Caco-2 (cell line): ENCODE data around the gene LUC7L. TPM values are rescaled to one million over a fixed set of nuclear protein-coding genes. Genes with fewer than 3 reads are reported as not detected.
"Not testable (repeated sequence)": the region's sequence is repeated elsewhere in the genome, so short reads cannot be mapped to it uniquely, and the experiment has no call there.

ENCODE experiments used
- BruUV-seq: library from RNA; stranded (reverse); fragments of 400-500 nt; replicated peaks from 2 replicates; lab custom pipeline; 2021; lab: Mats Ljungman, UMichigan
- CTCF ChIA-PET: fragments of 300-600 bp; sonication (Branson Sonifier 250); formaldehyde crosslinking; loops from one replicate; lab custom pipeline; 2022; ENCODE audit warnings: antibody characterized with exemption; lab: Charles Lee
- POLR2A ChIA-PET: fragments of 300-600 bp; sonication (Branson Sonifier 250); formaldehyde crosslinking; loops from one replicate; lab custom pipeline; 2022; ENCODE audit warnings: antibody characterized with exemption; lab: Charles Lee
- DNase-seq, 2 experiments: peaks; one replicate each; pipeline versions ENCODE4 v3.0.0 to v3.0.0-alpha.2; 2020 to 2022
- H3K27me3 ChIP-seq: replicated peaks from 2 replicates; pipeline ENCODE4 v1.6.0; 2011; ENCODE audit warnings: low read length; ENCODE audit not compliant: control insufficient read depth, insufficient read depth
- H3K36me3 ChIP-seq: 2 replicates; pipeline ENCODE4 v1.5.1; 2011; ENCODE audit warnings: low read length; ENCODE audit not compliant: control insufficient read depth, insufficient read depth
- H3K4me1 ChIP-seq: fragments of 250-450 bp; sonication (Bioruptor Pico); 2 replicates; pipeline ENCODE4 v1.5.1; 2020; ENCODE audit warnings: mild to moderate bottlenecking
- H3K4me3 ChIP-seq: 2 replicates; pipeline ENCODE4 v1.5.1; 2011; ENCODE audit warnings: low read depth, mild to moderate bottlenecking, control low read depth, low read length
- H3K9me3 ChIP-seq: fragments of 250-450 bp; sonication (Bioruptor Pico); 2 replicates; pipeline ENCODE4 v1.5.1; 2020; ENCODE audit warnings: mild to moderate bottlenecking, moderate library complexity
- H3K27ac Mint-ChIP-seq: one replicate; pipeline ENCODE4 v1.8.0; 2022; ENCODE audit warnings: mixed read lengths; ENCODE audit not compliant: unreplicated experiment
- H3K27me3 Mint-ChIP-seq: one replicate; pipeline ENCODE4 v1.8.0; 2022; ENCODE audit warnings: mixed read lengths; ENCODE audit not compliant: insufficient read depth, unreplicated experiment
- H3K36me3 Mint-ChIP-seq: one replicate; pipeline ENCODE4 v1.8.0; 2022; ENCODE audit warnings: mild to moderate bottlenecking, mixed read lengths; ENCODE audit not compliant: insufficient read depth, unreplicated experiment
- H3K4me1 Mint-ChIP-seq: one replicate; pipeline ENCODE4 v1.8.0; 2022; ENCODE audit warnings: low read depth, mixed read lengths; ENCODE audit not compliant: unreplicated experiment
- H3K4me3 Mint-ChIP-seq: one replicate; pipeline ENCODE4 v1.8.0; 2022; ENCODE audit warnings: mild to moderate bottlenecking, moderate library complexity, mixed read lengths; ENCODE audit not compliant: unreplicated experiment
- H3K9me3 Mint-ChIP-seq: one replicate; pipeline ENCODE4 v1.8.0; 2022; ENCODE audit warnings: mixed read lengths; ENCODE audit not compliant: unreplicated experiment
- intact Hi-C: fragments of 100-400 bp; cut with micrococcal nuclease; formaldehyde crosslinking; loops from one replicate; pipeline ENCODE4 v1.10.0; 2022; ENCODE audit not compliant: unreplicated experiment
- total RNA-seq: library from RNA; stranded (reverse); gene quantifications from 2 replicates; pipeline ENCODE4 v1.2.3, GENCODE V29; 2022
- TF ChIP-seq, protein P1 (sequence below), 2 experiments: fragments of 200-600 bp in 1 of 2; IDR thresholded peaks; 1 replicate in 1 of 2; 2 replicates in 1 of 2; pipeline versions ENCODE4 v1.5.1 to v1.8.0; 2011 to 2022; ENCODE audit warnings: antibody characterized with exemption in 1 of 2, control low read depth in 1 of 2, inconsistent platforms in 1 of 2, low read depth in 1 of 2, low read length in 1 of 2, mild to moderate bottlenecking in 1 of 2, moderate library complexity in 1 of 2; ENCODE audit not compliant: insufficient read depth in 1 of 2, severe bottlenecking in 1 of 2, unreplicated experiment in 1 of 2

Gene LUC7L
- total RNA-seq, 1 experiment from 2014 or later, result 80.7 TPM

DNA sequence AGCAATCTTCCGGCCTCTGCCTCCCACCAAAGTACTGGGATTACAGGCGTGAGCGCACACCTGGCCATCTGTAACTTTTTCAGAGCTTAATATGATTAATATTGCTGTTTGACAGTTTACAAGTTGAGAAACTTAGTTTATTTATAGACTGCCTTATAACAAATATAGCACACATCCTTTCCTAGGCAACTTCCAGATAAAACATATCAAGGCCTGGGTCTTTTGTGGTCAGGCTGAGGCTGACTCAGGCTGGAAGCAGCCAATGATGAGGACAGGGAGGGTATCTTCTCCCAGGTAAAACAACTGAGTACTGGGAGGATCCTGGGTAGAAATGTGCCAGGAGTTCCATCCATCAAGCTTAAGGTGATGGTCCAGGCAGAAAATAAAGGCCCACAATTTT is 16.2 kb downstream of the LUC7L start:
- ChIA-PET POLR2A (no interaction called here), CTCF (interaction anchor here (1.1 kb wide), 1 partner anchor 149 kb away, joined by 3 read pairs; no protein-coding TSS in a partner anchor)
- H3K36me3 Mint-ChIP-seq, result peaks cover 81% of the 10 kb centered on the region
- no peaks in the 10 kb centered on the region for H3K9me3 Mint-ChIP-seq
- H3K27ac Mint-ChIP-seq, result no peak overlapping the region
- Histone ChIP-seq H3K4me1 (no peaks in the 10 kb centered on the region), H3K27me3 (no peaks in the 10 kb centered on the region), H3K9me3 (no peaks in the 10 kb centered on the region), H3K36me3 (peaks cover 1% of the 10 kb centered on the region; the same call in 1 of the 2 replicates), H3K4me3 (no peak overlapping the region)
- no peaks in the 10 kb centered on the region for H3K4me1 Mint-ChIP-seq
- BruUV-seq, result no TSS peak
- intact Hi-C loops, result no loop called here
- H3K27me3 Mint-ChIP-seq, result no peaks in the 10 kb centered on the region
- DNase-seq, result no peak
- TF ChIP-seq, protein P1, sequence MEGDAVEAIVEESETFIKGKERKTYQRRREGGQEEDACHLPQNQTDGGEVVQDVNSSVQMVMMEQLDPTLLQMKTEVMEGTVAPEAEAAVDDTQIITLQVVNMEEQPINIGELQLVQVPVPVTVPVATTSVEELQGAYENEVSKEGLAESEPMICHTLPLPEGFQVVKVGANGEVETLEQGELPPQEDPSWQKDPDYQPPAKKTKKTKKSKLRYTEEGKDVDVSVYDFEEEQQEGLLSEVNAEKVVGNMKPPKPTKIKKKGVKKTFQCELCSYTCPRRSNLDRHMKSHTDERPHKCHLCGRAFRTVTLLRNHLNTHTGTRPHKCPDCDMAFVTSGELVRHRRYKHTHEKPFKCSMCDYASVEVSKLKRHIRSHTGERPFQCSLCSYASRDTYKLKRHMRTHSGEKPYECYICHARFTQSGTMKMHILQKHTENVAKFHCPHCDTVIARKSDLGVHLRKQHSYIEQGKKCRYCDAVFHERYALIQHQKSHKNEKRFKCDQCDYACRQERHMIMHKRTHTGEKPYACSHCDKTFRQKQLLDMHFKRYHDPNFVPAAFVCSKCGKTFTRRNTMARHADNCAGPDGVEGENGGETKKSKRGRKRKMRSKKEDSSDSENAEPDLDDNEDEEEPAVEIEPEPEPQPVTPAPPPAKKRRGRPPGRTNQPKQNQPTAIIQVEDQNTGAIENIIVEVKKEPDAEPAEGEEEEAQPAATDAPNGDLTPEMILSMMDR (IDR thresholded peaks at IDR 0.05; ENCODE audit: insufficient read depth in 1 of 2, low read depth in 1 of 2, low read length in 1 of 2, severe bottlenecking in 1 of 2, unreplicated experiment in 1 of 2), result no peak
- no peak overlapping the region for H3K4me3 Mint-ChIP-seq

- H3K9me3 ChIP-seq, DNase-seq, POLR2A ChIA-PET, H3K4me1 Mint-ChIP-seq, H3K4me3 ChIP-seq, intact Hi-C loops, CTCF ChIA-PET, H3K4me1 ChIP-seq, H3K9me3 Mint-ChIP-seq, H3K27me3 Mint-ChIP-seq, H3K27me3 ChIP-seq, H3K36me3 ChIP-seq, H3K4me3 Mint-ChIP-seq, H3K27ac Mint-ChIP-seq, BruUV-seq: not testable (repeated sequence)
- H3K36me3 Mint-ChIP-seq, result peaks cover 79% of the 10 kb centered on the region
Measured at GRCh38 chr16:211631-212180, 17.5 kb downstream of the LUC7L start.

DNA sequence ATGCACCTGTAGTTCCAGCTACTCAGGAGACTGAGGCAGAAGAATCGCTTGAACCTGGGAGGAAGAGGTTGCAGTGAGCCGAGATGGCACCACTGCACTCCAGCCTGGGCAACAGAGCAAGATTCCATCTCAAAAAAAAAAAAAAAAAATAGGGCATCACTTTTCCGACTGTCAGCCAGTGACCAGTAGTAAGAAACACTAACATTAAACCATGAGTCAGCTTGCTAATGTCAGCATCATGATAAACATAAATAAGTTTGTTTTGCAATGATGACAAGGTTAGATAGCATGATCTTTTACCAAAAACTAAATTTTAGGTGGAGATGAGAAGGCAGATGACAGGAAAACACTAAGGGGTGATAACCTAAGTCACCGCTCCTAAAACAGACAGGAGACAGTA is 19.9 kb downstream of the LUC7L start:
- H3K36me3 ChIP-seq, BruUV-seq, H3K4me3 ChIP-seq, H3K27me3 Mint-ChIP-seq, H3K9me3 Mint-ChIP-seq, H3K4me1 Mint-ChIP-seq, intact Hi-C loops, POLR2A ChIA-PET, H3K4me1 ChIP-seq, CTCF ChIA-PET, DNase-seq, H3K4me3 Mint-ChIP-seq, H3K27ac Mint-ChIP-seq, H3K27me3 ChIP-seq, H3K9me3 ChIP-seq: not testable (repeated sequence)
- H3K36me3 Mint-ChIP-seq, result peaks cover 78% of the 10 kb centered on the region

DNA sequence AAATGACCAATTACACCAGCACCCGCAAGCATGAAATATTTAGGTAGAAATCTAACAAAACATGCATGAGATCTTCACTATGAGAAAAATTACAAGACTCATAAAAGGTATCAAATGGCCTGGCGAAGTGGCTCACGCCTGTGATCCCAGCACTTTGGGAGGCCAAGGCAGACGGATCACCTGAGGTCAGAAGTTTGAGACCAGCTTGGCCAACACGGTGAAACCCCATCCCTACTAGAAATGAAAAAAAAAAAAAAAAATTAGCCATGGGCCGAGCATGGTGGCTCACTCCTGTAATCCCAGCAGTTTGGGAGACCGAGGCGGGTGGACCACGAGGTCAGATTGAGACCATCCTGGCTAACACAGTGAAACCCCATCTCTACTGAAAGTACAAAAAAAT is 25.2 kb downstream of the LUC7L start:
- DNase-seq, H3K27ac Mint-ChIP-seq, H3K4me3 Mint-ChIP-seq, BruUV-seq, H3K9me3 Mint-ChIP-seq, intact Hi-C loops, H3K27me3 ChIP-seq, H3K4me1 Mint-ChIP-seq, H3K36me3 ChIP-seq, H3K9me3 ChIP-seq, CTCF ChIA-PET, H3K27me3 Mint-ChIP-seq, POLR2A ChIA-PET, H3K4me1 ChIP-seq, H3K4me3 ChIP-seq: not testable (repeated sequence)
- peaks cover 87% of the 10 kb centered on the region for H3K36me3 Mint-ChIP-seq
